ENCODE results near the gene LRRFIP2. TPM values are rescaled to one million over a fixed set of nuclear protein-coding genes. Genes with fewer than 3 reads are reported as not detected.
"Not testable (repeated sequence)": the region's sequence is repeated elsewhere in the genome, so short reads cannot be mapped to it uniquely, and the experiment has no call there.

The LRRFIP2 gene
- total RNA-seq, 1 donor from 2014 or later = 135 TPM

GRCh38 chr3:37125195-37126073 lies 48.9 kb downstream of the LRRFIP2 start:
- intact Hi-C loops (cut with DNase I) = no loop called here
- DNase-seq (ENCODE audit: low spot score) = no peak

DNA sequence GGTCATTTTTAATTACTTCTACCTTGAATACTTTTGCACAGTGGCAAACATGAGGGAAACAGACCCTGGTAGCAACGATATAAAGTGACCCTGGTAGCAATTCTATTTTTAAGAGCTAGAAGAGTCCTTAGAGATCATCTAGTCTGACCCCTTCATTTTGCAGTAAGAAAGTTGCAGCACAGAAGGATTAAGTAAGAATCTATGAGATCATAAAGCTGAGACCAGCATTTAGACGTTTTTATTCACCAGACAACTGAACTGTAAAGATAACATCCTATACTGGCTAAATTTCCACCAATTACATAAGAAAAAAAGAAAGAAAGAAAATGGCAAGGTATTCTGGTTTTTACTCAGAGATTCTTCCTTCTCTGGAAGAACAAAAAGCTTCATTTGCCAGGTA lies 49.9 kb downstream of the LRRFIP2 start:
- no peak for DNase-seq (ENCODE audit: low spot score)
- intact Hi-C loops (cut with DNase I) = no loop called here

DNA sequence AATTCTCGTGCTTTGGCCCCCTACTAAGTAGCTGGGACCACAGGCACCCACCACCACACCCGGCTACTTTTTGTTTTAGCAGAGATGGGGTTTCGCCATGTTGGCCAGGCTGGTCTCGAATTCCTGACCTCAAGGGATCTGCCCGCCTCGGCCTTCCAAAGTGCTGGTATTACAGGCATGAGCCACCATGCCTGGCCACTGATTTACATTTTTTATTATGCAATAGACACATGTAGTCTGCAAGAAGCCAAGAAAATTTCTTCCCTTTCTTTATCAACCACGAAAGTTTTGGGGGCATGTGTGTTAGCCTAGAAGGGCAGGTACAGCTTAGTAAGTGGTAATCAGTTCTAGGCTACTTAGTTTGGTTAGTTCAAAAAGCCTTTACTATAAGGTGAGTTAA lies 51.1 kb downstream of the LRRFIP2 start:
- no peak for DNase-seq (ENCODE audit: low spot score)
- intact Hi-C loops (cut with DNase I) = no loop called here

- intact Hi-C loops (cut with DNase I); DNase-seq (ENCODE audit: low spot score): not testable (repeated sequence)
Measured at GRCh38 chr3:37122069-37122468, 52.3 kb downstream of the LRRFIP2 start.

DNA sequence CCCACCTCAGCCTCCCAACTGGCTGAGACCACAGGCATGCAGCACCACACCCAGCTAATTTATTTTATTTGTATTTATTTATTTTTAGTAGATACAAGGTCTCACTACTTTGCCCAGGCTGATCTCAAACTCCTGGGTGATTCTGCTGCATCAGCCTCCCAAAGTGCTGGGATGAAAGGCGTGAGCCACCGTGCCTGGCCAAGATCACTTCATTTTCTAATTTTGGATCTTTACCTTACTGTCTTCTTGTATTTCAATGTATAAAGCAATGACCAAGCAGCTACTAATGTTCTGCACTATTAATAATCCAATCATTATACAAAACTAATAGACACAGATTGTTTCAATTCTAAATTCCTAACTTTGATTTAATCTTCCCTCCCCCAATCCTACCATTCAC lies 56.2 kb downstream of the LRRFIP2 start:
- intact Hi-C loops (cut with DNase I) = no loop called here
- no peak for DNase-seq (ENCODE audit: low spot score)

DNA sequence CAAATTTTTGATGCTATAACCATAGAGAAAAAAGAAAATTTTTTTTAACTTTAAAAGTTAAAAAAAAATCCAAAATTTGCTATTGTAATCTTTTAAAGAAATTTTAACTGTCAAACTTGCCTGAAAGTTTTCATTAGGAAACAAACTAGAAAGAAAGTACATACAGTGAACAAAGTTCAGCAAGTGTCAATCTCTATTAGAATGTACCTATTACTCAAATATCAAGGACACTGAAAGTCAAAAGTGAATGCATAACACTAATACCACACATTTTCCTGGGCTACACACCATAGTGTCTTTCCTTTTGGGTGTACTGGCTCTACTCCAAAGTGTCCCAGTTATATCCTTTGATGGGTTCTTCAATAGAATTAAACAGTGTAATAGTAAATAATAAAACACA lies 56.8 kb downstream of the LRRFIP2 start:
- DNase-seq (ENCODE audit: low spot score) = no peak
- intact Hi-C loops (cut with DNase I) = no loop called here

DNA sequence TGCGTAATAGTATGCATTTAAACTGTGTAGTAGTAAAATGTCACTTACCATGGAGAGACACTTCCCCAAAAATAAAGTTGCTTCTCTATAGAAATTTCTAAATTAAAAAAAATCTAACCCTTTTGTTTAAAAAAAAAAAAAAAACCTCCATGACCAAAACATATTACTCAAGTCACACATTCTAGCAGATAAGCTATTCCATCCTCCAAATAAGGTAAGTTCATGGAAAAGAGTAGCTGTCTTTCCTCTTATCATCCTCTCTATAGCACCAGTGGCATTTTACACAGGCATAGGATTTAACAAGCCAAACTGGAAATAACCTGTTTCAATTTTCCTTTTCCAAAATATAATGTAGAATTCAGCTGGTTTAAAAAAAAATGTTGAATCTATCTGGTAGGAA lies 57.4 kb downstream of the LRRFIP2 start:
- intact Hi-C loops (cut with DNase I) = no loop called here
- no peak for DNase-seq (ENCODE audit: low spot score)

DNA sequence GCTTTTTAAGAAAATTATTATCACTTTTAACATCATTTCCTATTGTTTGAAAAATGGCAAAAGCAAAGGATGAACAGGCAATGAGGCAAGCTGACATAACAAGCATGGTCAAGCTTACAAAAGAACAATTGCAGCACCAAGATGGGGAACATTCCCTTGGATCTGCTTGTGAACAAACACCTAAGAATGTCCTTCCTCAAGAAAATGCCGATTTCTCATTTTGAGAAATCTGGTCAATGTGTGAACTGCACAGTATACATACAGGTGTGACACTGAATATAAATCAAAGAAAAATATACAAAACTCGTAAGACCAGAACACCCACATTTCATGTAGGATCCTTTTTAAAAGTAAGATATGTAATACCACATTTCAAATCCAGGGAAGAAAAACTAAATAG lies 58.9 kb downstream of the LRRFIP2 start:
- intact Hi-C loops (cut with DNase I) = no loop called here
- no peak for DNase-seq (ENCODE audit: low spot score)

GRCh38 chr3:37114251-37115145 lies 59.9 kb downstream of the LRRFIP2 start:
- no peak for DNase-seq (ENCODE audit: low spot score)
- intact Hi-C loops (cut with DNase I) = no loop called here

DNA sequence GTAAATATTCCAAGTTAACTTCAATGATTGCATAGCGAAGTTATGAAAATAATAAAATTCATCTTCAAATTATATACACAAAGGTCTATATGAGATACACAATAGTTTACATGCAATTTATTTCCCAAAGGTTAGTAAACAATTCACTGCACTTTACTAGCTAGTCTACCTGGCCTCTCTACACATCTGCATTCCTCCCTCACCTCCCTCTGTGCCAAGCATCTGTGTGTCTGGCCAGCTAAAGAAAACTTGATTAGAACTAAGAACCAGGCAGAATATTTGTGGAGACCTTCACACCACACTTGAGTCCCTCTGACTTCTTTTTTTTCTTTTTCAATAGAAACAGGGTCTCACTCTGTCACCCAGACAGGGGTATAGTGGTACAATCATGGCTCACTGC lies 61.4 kb downstream of the LRRFIP2 start:
- DNase-seq (ENCODE audit: low spot score) = no peak
- intact Hi-C loops (cut with DNase I) = no loop called here

DNA sequence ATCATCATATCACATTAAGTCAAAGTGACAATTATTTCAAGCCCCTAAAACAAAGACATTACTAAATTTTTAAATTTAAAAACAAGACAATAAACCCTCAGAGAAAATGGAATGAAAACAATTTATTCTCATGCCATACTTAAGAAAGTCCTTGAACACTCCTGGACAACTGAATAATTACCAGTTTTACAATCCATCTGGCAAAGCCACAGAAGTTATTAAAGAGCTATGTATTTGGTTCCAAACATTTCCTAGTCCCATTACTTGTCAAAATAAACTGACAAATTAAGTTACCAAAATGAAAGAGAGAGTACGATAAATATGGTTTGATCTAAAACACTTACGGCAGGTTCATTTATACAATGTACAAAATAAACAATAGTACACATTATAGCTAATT lies 63.2 kb downstream of the LRRFIP2 start:
- DNase-seq (ENCODE audit: low spot score) = no peak
- intact Hi-C loops (cut with DNase I) = no loop called here

DNA sequence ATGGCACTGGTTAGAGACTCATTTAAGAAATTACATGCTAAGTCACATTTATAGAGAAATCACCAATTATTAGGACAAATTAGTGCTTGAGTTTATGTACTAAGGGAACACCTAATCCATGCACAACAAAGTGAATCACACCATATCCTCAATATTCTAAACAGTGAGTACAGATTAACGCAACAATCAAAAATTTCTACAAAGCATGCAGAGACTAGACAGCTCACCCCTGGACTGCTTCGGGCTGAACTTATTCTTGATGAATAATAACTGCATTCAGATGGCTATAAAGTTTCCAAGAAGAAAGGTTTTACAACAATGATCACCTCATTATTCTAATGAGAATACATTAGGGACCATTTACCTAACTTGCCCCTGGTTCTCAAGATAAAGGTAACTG lies 66.5 kb downstream of the LRRFIP2 start:
- no peak for DNase-seq (ENCODE audit: low spot score)
- intact Hi-C loops (cut with DNase I) = no loop called here

GRCh38 chr3:37103103-37103808 lies 71.1 kb downstream of the LRRFIP2 start:
- DNase-seq (ENCODE audit: low spot score) = no peak
- intact Hi-C loops (cut with DNase I) = no loop called here

DNA sequence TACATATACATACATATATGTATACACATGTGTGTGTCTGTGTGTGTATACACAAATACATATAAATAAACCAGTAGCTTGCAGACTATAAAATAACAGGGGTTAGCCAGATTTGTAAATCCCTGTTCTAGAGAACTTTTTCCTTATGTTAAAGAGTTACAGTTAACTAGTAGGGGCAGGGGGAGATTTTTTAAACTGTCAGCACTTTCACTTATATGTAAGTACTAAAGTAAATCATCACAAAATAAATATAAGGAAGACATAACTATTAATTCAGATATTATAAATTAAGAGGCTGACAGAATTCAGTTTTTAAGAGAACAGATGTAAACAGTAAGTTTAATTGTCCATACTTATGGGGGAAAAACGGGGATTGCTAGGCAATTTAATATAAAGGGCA lies 74.0 kb downstream of the LRRFIP2 start:
- no peak for DNase-seq (ENCODE audit: low spot score)
- intact Hi-C loops (cut with DNase I) = no loop called here

DNA sequence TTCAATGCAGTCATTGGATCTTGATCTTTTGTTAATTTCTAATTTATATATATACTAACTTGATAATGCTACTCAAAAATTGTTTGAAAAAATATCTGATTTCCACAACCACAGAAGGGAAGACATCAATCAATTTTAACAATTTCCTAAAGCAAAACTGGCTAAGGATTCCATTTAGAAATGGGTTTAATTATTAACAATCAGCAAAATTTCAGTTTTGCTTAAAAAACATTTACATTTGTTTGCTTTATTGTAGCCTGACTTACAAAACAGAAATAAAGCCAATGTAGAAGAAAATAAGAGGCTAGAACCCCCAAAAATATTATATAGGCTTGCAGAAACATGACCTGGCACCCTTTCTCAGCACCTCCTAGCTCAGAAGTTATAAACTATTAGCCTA lies 74.9 kb downstream of the LRRFIP2 start:
- intact Hi-C loops (cut with DNase I) = no loop called here
- no peak for DNase-seq (ENCODE audit: low spot score)

DNA sequence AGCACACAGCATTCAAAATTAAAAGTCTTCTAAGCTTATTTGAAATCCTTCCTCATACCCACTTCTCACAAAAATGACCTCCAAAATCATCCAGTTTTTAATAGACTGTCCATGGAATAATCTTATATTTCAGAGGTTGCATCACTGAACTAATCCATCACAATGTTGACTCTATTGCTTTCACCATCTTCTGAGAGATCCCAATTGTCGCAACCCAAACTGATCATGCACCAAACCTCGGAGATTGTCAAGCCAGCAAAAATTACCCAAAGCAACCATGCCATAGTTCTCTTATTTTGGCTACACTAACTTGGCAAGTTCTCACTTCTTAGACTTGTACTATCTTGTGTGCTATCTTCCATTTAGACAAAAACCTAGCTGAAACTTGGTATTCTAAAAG lies 75.5 kb downstream of the LRRFIP2 start:
- intact Hi-C loops (cut with DNase I) = no loop called here
- no peak for DNase-seq (ENCODE audit: low spot score)

DNA sequence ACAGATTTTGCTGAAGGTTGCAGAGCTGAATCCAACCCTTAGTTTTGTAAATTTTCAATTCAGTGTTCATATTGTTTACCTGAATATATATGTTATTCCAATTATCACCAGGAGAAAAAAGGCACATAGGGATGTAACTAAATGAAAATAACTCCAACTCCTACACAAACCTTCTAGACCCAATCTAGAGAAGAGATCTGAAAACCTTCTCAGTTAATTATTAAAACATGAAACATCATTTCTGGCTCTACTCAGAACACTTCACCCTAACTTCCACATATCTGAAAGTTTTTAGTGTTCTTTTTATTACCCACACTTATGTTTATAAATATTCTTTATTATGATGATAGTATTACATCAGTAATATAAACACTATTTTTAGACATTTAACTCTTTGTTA lies 76.6 kb downstream of the LRRFIP2 start:
- intact Hi-C loops (cut with DNase I) = no loop called here
- no peak for DNase-seq (ENCODE audit: low spot score)

GRCh38 chr3:37096975-37097374 lies 77.4 kb downstream of the LRRFIP2 start:
- no peak for DNase-seq (ENCODE audit: low spot score)
- intact Hi-C loops (cut with DNase I) = no loop called here

DNA sequence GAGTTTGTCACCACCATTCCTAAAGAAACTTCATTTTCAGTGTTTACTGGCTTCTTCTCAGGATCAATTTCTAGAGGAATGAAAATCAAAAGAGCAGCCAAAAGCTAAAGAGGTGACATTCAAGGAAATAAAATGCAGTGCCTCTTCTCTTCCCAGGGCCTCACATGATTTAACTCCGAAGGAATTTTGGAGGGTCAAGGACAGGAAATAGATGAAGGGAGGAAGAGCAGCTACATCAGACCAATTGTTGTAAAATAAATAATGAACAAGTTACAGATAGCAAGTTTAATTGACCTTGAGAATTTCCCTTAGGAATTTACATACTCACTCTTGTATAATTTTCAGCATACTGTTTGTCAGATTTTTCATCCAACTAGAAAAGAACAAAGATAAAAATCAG lies 78.1 kb downstream of the LRRFIP2 start:
- DNase-seq (ENCODE audit: low spot score) = no peak
- intact Hi-C loops (cut with DNase I) = no loop called here

GRCh38 chr3:37094636-37095035 lies 79.7 kb downstream of the LRRFIP2 start:
- no peak for DNase-seq (ENCODE audit: low spot score)
- intact Hi-C loops (cut with DNase I) = no loop called here
